Measurements from ENCODE around the gene KCNH2.

DNA sequence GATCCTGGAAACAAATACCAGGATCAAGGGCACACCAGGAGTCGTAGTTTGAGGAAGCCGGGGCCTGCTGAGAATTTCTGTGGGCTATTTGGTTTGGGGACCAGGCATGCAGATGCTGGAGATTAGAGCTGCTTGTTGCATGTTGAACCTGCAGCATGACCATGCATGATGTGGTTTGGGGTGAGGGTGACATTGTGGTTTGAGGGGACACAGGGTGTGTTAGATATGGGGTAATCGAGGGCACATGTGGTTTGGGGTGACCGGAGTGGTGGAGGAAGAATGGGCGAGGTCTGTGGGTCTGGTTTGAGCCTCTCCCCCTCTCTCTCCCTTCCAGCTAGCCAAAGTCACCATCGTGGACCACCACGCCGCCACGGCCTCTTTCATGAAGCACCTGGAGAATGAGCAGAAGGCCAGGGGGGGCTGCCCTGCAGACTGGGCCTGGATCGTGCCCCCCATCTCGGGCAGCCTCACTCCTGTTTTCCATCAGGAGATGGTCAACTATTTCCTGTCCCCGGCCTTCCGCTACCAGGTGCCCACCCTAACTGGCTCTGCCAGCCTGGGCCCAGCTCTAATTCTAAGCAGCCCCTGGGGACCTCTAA is 22.9 kb upstream of the KCNH2 start:
- TF ChIP-seq ZNF529 (tag by site-specific recombination; IDR thresholded peaks at IDR 0.05; ENCODE audit: insufficient replicate concordance) = no peak
- TF ChIP-seq ZNF777 (tag by site-specific recombination; IDR thresholded peaks at IDR 0.05; ENCODE audit: borderline replicate concordance) = no peak
- TF ChIP-seq, protein P1, sequence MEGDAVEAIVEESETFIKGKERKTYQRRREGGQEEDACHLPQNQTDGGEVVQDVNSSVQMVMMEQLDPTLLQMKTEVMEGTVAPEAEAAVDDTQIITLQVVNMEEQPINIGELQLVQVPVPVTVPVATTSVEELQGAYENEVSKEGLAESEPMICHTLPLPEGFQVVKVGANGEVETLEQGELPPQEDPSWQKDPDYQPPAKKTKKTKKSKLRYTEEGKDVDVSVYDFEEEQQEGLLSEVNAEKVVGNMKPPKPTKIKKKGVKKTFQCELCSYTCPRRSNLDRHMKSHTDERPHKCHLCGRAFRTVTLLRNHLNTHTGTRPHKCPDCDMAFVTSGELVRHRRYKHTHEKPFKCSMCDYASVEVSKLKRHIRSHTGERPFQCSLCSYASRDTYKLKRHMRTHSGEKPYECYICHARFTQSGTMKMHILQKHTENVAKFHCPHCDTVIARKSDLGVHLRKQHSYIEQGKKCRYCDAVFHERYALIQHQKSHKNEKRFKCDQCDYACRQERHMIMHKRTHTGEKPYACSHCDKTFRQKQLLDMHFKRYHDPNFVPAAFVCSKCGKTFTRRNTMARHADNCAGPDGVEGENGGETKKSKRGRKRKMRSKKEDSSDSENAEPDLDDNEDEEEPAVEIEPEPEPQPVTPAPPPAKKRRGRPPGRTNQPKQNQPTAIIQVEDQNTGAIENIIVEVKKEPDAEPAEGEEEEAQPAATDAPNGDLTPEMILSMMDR (tag by site-specific recombination; IDR thresholded peaks at IDR 0.05) = no peak

All from HEK293 (cell line).